Panc1 (cell line): ENCODE measurements around the gene GRK1. TPM values are rescaled to one million over a fixed set of nuclear protein-coding genes. Genes with fewer than 3 reads are reported as not detected.
"Not testable (repeated sequence)": the region's sequence is repeated elsewhere in the genome, so short reads cannot be mapped to it uniquely, and the experiment has no call there.

Source experiments
- ATAC-seq: fragments of 200-7000 bp; cut with Tn5 transposase; 2 replicates; pipeline ENCODE4 v1.9.1; 2020; ENCODE audit warnings: mild to moderate bottlenecking, moderate library complexity
- BruUV-seq: library from RNA; stranded (reverse); fragments of 400-500 nt; replicated peaks from 2 replicates; lab custom pipeline; 2021; lab: Mats Ljungman, UMichigan
- CTCF ChIA-PET: fragments of 300-600 bp; sonication (Branson Sonifier 250); formaldehyde crosslinking; loops from one replicate; lab custom pipeline; 2022; ENCODE audit warnings: antibody characterized with exemption; lab: Charles Lee
- POLR2A ChIA-PET: fragments of 300-600 bp; sonication (Branson Sonifier 250); formaldehyde crosslinking; loops from one replicate; lab custom pipeline; 2022; ENCODE audit warnings: antibody characterized with exemption; lab: Charles Lee
- DNase-seq: peaks from one replicate; pipeline ENCODE4 v3.0.0-alpha.2; 2010; ENCODE audit warnings: low read depth, low spot score
- H3K27ac ChIP-seq: 2 replicates; pipeline ENCODE4 v1.5.1; 2011; ENCODE audit warnings: mild to moderate bottlenecking, low read length, inconsistent platforms
- H3K27me3 ChIP-seq: fragments of 200-500 bp; sonication (Bioruptor generic); 2 replicates; pipeline ENCODE4 v1.6.0; 2014; ENCODE audit warnings: low read length, inconsistent platforms; ENCODE audit not compliant: control insufficient read depth, insufficient read depth
- H3K36me3 ChIP-seq: fragments of 200-500 bp; sonication (Bioruptor generic); 2 replicates; pipeline ENCODE4 v1.5.1; 2014; ENCODE audit warnings: inconsistent platforms, mild to moderate bottlenecking, low read length, moderate library complexity; ENCODE audit not compliant: control insufficient read depth, insufficient read depth
- H3K4me1 ChIP-seq: 2 replicates; pipeline ENCODE4 v1.5.1; 2011; ENCODE audit warnings: inconsistent platforms, mild to moderate bottlenecking, low read length, moderate library complexity; ENCODE audit not compliant: control insufficient read depth, insufficient read depth
- H3K4me3 ChIP-seq, 2 experiments: 2 replicates each; pipeline ENCODE4 v1.5.1; 2011 to 2012; ENCODE audit warnings: low read depth in 2 of 2, low read length in 2 of 2, mild to moderate bottlenecking in 2 of 2, inconsistent platforms in 1 of 2, moderate library complexity in 1 of 2
- H3K9me3 ChIP-seq: fragments of 200-500 bp; sonication (Bioruptor generic); 2 replicates; pipeline ENCODE4 v1.5.1; 2014; ENCODE audit warnings: low read depth, mild to moderate bottlenecking, inconsistent platforms, low read length, moderate library complexity; ENCODE audit not compliant: control insufficient read depth, insufficient read depth
- POLR2AphosphoS5 ChIP-seq: IDR thresholded peaks from 2 replicates; pipeline ENCODE4 v1.6.1; 2012; ENCODE audit warnings: mild to moderate bottlenecking, low read depth, low read length, moderate library complexity
- SIN3A ChIP-seq: IDR thresholded peaks from 2 replicates; pipeline ENCODE4 v1.6.1; 2012; ENCODE audit warnings: low read depth, mild to moderate bottlenecking, low read length, moderate library complexity, borderline replicate concordance; ENCODE audit not compliant: insufficient read depth
- TCF7L2 ChIP-seq: IDR thresholded peaks from 2 replicates; pipeline ENCODE4 v1.6.1; 2011; ENCODE audit warnings: mild to moderate bottlenecking, low read depth, low read length, inconsistent platforms
- in situ Hi-C: cut with HindIII; loops from 2 replicates; pipeline ENCODE4 v1.10.0; 2016; ENCODE audit warnings: low sequenced_read_pairs, low pct_unique_long_range_greater_than_20kb
- intact Hi-C: fragments of 100-400 bp; cut with micrococcal nuclease; formaldehyde crosslinking; loops from one replicate; pipeline ENCODE4 v1.10.0; 2022; ENCODE audit not compliant: unreplicated experiment
- total RNA-seq: library from RNA; stranded (reverse); gene quantifications from one replicate; pipeline ENCODE4 v1.2.1, GENCODE V29; 2021; ENCODE audit not compliant: unreplicated experiment
- TF ChIP-seq, protein P1 (sequence below): fragments of 450-650 bp; IDR thresholded peaks from 2 replicates; pipeline ENCODE4 v1.5.1; 2017; ENCODE audit warnings: mild to moderate bottlenecking
- TF ChIP-seq, protein P2 (sequence below), 2 experiments: IDR thresholded peaks; 2 replicates each; pipeline ENCODE4 v1.6.1; 2011 to 2012; ENCODE audit warnings: low read depth in 2 of 2, control low read depth in 1 of 2, low read length in 1 of 2, mild to moderate bottlenecking in 1 of 2, moderate library complexity in 1 of 2; ENCODE audit not compliant: insufficient read depth in 1 of 2

Gene GRK1
- total RNA-seq, 1 experiment from 2014 or later, result 1.8 TPM

DNA sequence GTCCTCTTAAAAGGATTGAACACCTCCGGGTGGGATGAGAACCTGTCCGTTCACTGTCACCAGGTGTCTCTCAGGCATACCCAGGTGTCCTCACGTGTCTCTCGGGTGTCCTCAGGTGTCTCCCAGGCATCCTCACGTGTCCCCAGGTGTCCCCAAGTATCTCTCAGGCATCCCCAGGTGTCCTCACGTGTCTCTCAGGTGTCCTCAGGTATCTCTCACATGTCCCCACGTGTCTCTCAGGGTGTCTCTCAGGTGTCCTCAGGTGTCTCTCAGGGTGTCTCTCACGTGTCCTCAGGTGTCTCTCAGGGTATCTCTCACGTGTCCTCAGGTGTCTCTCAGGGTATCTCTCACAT, 42.8 kb upstream of the GRK1 start:
- intact Hi-C loops (no loop called here), in situ Hi-C loops (no loop called here)
- ChIA-PET POLR2A (no interaction called here), CTCF (no interaction called here)
- TF ChIP-seq SIN3A, result no peak
- TF ChIP-seq, protein P1, sequence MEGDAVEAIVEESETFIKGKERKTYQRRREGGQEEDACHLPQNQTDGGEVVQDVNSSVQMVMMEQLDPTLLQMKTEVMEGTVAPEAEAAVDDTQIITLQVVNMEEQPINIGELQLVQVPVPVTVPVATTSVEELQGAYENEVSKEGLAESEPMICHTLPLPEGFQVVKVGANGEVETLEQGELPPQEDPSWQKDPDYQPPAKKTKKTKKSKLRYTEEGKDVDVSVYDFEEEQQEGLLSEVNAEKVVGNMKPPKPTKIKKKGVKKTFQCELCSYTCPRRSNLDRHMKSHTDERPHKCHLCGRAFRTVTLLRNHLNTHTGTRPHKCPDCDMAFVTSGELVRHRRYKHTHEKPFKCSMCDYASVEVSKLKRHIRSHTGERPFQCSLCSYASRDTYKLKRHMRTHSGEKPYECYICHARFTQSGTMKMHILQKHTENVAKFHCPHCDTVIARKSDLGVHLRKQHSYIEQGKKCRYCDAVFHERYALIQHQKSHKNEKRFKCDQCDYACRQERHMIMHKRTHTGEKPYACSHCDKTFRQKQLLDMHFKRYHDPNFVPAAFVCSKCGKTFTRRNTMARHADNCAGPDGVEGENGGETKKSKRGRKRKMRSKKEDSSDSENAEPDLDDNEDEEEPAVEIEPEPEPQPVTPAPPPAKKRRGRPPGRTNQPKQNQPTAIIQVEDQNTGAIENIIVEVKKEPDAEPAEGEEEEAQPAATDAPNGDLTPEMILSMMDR, result no peak
- no peak for TF ChIP-seq TCF7L2
- no peak for ATAC-seq
- DNase-seq, result no peak
- H3K27ac ChIP-seq, result no peak overlapping the region
- no TSS peak for BruUV-seq
- H3K36me3 ChIP-seq, result no peaks in the 10 kb centered on the region; the same call in 1 of the 2 replicates
- H3K27me3 ChIP-seq, result no peaks in the 10 kb centered on the region
- no peak overlapping the region for H3K4me3 ChIP-seq
- peaks cover 3% of the 10 kb centered on the region; the same call in 1 of the 2 replicates for H3K4me1 ChIP-seq
- H3K9me3 ChIP-seq, result no peaks in the 10 kb centered on the region

DNA sequence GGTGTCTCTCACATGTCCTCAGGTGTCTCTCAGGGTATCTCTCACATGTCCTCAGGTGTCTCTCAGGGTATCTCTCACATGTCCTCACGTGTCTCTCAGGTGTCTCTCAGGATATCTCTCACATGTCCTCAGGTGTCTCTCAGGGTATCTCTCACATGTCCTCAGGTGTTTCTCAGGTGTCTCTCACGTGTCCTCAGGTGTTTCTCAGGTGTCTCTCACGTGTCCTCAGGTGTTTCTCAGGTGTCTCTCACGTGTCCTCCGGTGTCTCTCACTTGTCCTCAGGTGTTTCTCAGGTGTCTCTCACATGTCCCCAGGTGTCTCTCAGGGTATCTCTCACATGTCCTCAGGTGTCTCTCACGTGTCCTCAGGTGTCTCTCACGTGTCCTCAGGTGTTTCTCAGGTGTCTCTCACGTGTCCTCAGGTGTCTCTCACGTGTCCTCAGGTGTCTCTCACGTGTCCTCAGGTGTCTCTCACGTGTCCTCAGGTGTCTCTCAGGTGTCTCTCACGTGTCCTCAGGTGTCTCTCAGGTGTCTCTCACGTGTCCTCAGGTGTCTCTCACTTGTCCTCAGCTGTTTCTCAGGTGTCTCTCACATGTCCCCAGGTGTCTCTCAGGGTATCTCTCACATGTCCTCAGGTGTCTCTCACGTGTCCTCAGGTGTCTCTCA, 42.2 kb upstream of the GRK1 start:
- BruUV-seq, H3K9me3 ChIP-seq, H3K36me3 ChIP-seq, H3K27me3 ChIP-seq, DNase-seq, H3K4me3 ChIP-seq, POLR2A ChIA-PET, ATAC-seq, H3K27ac ChIP-seq, CTCF ChIA-PET, in situ Hi-C loops, intact Hi-C loops, H3K4me1 ChIP-seq: not testable (repeated sequence)

DNA sequence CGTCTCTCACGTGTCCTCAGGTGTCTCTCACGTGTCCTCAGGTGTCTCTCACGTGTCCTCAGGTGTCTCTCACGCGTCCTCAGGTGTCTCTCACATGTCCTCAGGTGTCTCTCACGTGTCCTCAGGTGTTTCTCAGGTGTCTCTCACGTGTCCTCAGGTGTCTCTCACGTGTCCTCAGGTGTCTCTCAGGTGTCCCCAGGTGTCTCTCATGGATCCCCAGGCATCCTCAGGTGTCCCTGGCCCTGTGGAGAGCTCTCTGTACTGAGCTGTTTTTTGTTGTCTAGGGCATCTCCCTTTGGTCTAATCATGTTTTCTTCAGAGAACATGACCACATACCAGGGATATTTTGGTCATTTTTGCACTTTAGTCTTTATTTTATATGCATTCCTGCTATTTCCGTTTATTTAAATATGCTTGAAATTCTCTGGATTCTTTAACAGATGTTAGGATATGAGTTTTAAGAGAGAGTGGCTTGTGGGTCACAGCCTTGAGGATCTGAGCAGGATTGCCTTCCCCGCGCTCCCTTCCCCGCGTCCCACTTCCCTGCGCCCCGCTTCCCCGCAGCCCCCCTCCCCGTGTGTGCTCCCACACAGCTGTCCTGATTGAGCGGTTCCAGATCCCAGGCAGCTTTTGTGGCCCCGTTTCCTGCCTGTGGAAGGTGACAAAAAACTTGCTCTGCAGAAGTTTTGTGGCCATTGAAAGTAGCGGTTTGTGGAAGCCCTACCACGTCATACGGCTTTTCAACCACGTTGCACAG, 40.9 kb upstream of the GRK1 start:
- H3K27ac ChIP-seq, result no peak overlapping the region
- no peaks in the 10 kb centered on the region for H3K9me3 ChIP-seq
- no peak for DNase-seq
- peaks cover 3% of the 10 kb centered on the region; the same call in 1 of the 2 replicates for H3K4me1 ChIP-seq
- CTCF ChIA-PET, result no interaction called here
- no peak overlapping the region for H3K4me3 ChIP-seq
- H3K27me3 ChIP-seq, result no peaks in the 10 kb centered on the region
- no peaks in the 10 kb centered on the region; the same call in 1 of the 2 replicates for H3K36me3 ChIP-seq
- ATAC-seq, result no peak
- no TSS peak for BruUV-seq
- POLR2A ChIA-PET, result no interaction called here
- in situ Hi-C loops, result no loop called here
- intact Hi-C loops, result no loop called here
- TF ChIP-seq, protein P2, sequence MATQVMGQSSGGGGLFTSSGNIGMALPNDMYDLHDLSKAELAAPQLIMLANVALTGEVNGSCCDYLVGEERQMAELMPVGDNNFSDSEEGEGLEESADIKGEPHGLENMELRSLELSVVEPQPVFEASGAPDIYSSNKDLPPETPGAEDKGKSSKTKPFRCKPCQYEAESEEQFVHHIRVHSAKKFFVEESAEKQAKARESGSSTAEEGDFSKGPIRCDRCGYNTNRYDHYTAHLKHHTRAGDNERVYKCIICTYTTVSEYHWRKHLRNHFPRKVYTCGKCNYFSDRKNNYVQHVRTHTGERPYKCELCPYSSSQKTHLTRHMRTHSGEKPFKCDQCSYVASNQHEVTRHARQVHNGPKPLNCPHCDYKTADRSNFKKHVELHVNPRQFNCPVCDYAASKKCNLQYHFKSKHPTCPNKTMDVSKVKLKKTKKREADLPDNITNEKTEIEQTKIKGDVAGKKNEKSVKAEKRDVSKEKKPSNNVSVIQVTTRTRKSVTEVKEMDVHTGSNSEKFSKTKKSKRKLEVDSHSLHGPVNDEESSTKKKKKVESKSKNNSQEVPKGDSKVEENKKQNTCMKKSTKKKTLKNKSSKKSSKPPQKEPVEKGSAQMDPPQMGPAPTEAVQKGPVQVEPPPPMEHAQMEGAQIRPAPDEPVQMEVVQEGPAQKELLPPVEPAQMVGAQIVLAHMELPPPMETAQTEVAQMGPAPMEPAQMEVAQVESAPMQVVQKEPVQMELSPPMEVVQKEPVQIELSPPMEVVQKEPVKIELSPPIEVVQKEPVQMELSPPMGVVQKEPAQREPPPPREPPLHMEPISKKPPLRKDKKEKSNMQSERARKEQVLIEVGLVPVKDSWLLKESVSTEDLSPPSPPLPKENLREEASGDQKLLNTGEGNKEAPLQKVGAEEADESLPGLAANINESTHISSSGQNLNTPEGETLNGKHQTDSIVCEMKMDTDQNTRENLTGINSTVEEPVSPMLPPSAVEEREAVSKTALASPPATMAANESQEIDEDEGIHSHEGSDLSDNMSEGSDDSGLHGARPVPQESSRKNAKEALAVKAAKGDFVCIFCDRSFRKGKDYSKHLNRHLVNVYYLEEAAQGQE (IDR thresholded peaks at IDR 0.05; ENCODE audit: insufficient read depth in 1 of 2, low read depth in 2 of 2, low read length in 1 of 2), result no peak
- TF ChIP-seq, protein P1, result no peak
- TF ChIP-seq TCF7L2 (no peak), POLR2AphosphoS5 (no peak), SIN3A (no peak)
